PFSK-1 (cell line): ENCODE measurements around the gene SRPK1.

Experiments used
- FOXP2 ChIP-seq: optimal IDR thresholded peaks from 2 replicates; pipeline ENCODE3; 2011; ENCODE audit warnings: borderline replicate concordance, control low read depth, inconsistent platforms; ENCODE audit not compliant: insufficient read depth; ENCODE audit errors: extremely low read length, extremely low read depth
- POLR2AphosphoS5 ChIP-seq: IDR thresholded peaks from 2 replicates; pipeline ENCODE4 v1.6.1; 2012; ENCODE audit warnings: low read depth, mild to moderate bottlenecking, control low read depth, low read length, moderate library complexity
- REST ChIP-seq, 2 experiments: IDR thresholded peaks; 2 replicates each; pipeline versions ENCODE4 v1.6.1 to v1.8.0; 2011 to 2012; ENCODE audit warnings: low read depth in 2 of 2, low read length in 2 of 2, control low read depth in 1 of 2, inconsistent platforms in 1 of 2, mild to moderate bottlenecking in 1 of 2, moderate library complexity in 1 of 2; ENCODE audit not compliant: insufficient read depth in 1 of 2
- SIN3A ChIP-seq: IDR thresholded peaks from 2 replicates; pipeline ENCODE4 v1.6.1; 2012; ENCODE audit warnings: mild to moderate bottlenecking, low read length, moderate library complexity, borderline replicate concordance; ENCODE audit not compliant: insufficient read depth
- TAF1 ChIP-seq: IDR thresholded peaks from 2 replicates; pipeline ENCODE4 v1.6.1; 2012; ENCODE audit warnings: low read length, control low read depth, borderline replicate concordance; ENCODE audit not compliant: insufficient read depth

SRPK1 gene

GRCh38 chr6:35929601-35930000 is 8.7 kb upstream of the SRPK1 start:
- no peak for TF ChIP-seq SIN3A
- no peak for TF ChIP-seq TAF1
- TF ChIP-seq REST (IDR thresholded peaks at IDR 0.05; ENCODE audit: insufficient read depth in 1 of 2, low read depth in 2 of 2, low read length in 2 of 2) = no peak

DNA sequence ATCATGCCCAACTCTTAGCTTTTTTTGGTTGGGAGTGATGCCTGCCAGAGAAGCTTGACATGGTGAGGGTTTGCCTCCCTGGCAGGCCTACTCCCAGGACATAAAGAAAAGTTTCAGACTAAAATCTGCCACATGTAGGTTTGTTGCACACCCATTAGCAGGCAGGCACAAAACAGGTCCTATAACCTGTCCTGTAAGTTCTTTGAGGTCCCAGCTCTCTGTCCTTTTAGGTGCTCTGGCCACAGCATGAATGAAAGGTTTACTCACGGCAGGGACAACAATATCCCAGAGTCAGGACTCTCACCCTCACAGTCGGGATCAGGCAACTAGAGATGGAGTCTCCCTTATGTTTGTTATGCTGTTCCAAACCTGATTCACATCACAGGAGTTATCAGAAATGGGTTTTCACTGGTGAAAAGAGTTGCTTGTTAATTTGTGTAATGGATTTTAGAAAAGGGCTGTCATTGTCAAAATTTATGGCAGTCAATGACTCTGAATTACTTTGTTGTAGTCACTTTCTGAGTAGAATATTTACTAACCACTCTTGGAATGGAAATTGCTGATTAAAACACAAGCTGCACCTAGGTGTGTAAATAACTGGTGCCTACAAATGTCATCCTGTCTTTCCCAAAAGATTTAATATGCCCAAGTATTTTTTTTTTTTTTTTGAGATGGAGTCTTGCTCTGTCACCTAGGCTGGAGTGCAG is 5.8 kb upstream of the SRPK1 start:
- TF ChIP-seq REST (IDR thresholded peaks at IDR 0.05; ENCODE audit: insufficient read depth in 1 of 2, low read depth in 2 of 2, low read length in 2 of 2) = no peak
- TF ChIP-seq POLR2AphosphoS5 = no peak
- TF ChIP-seq TAF1 = no peak
- no peak for TF ChIP-seq FOXP2
- no peak for TF ChIP-seq SIN3A

- TF ChIP-seq POLR2AphosphoS5 (no peak), REST (IDR thresholded peaks at IDR 0.05; ENCODE audit: insufficient read depth in 1 of 2, low read depth in 2 of 2, low read length in 2 of 2) (no peak), TAF1 (no peak), FOXP2 (no peak), SIN3A (no peak)
These were observed 5.1 kb upstream of the SRPK1 start for GRCh38 chr6:35925961-35926360.

- TF ChIP-seq POLR2AphosphoS5 (no peak), TAF1 (no peak), SIN3A (no peak), FOXP2 (no peak), REST (IDR thresholded peaks at IDR 0.05; ENCODE audit: insufficient read depth in 1 of 2, low read depth in 2 of 2, low read length in 2 of 2) (no peak)
These were observed 3.2 kb upstream of the SRPK1 start for GRCh38 chr6:35924146-35924545.

DNA sequence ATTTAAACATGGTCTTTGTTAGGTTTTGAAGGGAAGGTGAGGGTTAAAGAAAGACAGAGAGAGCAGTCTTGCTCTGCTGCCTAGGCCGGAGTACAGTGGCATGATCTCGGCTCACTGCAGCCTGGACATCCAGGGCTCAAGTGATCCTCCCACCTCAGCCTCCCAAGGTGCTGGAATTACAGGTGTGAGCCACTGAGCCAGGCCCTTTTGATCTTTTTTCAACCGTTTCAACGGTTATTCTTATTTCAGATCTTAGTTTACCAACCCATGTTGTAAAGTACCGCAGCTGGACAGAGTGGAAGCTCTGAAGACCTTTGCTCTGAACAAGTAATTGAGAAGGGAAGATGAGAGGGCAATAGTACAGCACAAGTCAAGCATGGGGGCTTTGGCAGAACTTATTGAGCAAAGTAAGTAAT is 1.2 kb upstream of the SRPK1 start:
- no peak for TF ChIP-seq POLR2AphosphoS5
- TF ChIP-seq FOXP2 = no peak
- no peak for TF ChIP-seq TAF1
- no peak for TF ChIP-seq REST (IDR thresholded peaks at IDR 0.05; ENCODE audit: insufficient read depth in 1 of 2, low read depth in 2 of 2, low read length in 2 of 2)
- no peak for TF ChIP-seq SIN3A
